Endothelial cell of hepatic sinusoid (primary cell): ENCODE measurements around the gene ADAP1.
"Not testable (repeated sequence)": the region's sequence is repeated elsewhere in the genome, so short reads cannot be mapped to it uniquely, and the experiment has no call there.

Experiments used
- in situ Hi-C: cut with HindIII; loops from 2 replicates; pipeline ENCODE4 v1.10.0; 2017; ENCODE audit warnings: low sequenced_read_pairs

Gene ADAP1

DNA sequence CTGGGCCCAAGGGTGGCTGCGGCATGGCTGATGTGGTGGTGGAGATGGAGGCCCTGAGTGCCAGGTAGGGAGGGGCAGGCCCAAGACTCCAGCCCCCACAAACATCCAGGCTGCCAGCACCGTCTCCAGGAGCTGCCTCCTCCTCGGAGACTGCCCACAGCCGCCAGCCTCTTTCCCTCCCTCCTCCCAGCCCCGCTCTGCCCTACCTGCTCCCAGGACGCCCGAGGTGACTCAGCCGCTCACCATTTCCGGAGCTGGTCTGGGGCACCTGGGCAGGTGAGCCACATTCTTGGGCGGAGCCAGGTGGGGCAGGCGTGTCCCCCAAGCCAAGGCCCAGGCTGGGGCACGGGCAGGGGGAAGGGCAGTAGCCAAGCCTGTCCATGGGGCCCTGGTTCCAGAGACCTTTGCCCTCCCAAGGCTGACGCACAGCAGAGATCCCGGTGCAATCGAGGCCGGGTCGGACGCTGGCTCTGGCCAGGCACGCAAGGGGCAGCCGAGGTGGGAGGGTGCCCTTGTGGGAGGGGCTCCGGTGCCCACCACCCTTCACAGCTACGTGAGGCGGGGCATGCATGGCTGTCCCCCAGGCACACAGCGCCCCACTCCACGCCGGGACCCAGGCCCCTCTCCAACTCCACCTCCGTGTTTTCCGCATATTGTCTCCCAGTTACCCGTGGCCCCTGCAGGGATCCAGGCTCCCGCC, 8.8 kb downstream of the ADAP1 start:
- in situ Hi-C loops, result no loop called here

DNA sequence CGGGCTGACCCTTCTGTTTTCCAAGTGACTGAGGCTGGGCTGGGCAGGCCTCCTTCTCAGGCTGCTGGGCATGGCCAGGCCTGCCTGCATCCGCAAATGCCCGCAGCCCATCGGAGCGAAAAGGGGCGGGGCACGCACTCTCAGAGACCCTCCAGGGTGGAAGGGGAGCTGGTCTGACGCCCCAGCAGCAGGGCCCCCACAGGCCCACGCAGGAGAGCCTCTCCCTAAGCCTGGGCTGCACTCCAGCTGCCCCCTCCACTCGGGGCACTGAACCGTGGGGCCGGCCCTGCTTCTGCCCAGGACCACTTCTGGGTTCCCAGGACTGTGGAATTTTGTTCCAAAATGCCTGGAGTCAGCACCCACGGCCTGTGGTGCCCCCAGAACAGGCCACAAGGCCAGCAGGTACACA, 9.3 kb downstream of the ADAP1 start:
- in situ Hi-C loops, result no loop called here

DNA sequence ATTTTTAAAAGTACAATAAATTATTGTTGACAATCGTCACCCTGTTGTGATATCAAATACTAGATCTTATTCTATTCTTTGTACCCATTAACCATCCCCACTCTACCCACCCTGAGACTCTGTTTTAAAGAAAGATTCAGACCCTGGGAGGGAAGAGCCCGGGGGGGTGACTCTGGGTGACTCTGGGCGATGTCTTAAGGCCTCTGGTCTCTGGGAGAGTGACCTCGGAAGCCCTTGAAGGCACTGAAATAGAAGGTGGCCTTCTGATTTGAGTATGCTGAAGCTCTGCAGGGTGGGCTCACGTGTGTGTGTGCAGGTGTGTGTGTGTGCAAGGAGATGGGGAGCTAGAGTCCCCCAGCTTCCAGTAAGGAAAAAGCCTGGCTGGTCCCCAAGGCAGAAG, 9.7 kb downstream of the ADAP1 start:
- in situ Hi-C loops, result no loop called here

DNA sequence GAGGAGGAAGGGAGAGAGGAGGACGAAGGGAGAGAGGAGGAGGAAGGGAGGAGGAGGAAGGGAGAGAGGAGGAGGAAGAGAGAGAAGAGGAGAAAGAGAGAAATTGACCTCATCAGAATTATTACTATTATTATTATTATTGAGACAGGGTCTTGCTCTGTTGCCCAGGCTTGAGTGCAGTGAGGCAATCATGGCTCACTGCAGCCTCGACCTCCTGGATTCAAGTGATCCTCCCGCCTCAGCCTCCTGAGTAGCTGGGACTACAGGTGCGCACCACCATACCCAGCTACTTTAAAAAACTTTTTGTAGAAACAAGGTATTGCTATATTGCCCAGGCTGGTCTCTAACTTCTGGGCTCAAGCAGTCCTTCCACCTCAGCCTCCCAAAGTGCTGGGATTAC, 10.7 kb downstream of the ADAP1 start:
- in situ Hi-C loops, result not testable (repeated sequence)

DNA sequence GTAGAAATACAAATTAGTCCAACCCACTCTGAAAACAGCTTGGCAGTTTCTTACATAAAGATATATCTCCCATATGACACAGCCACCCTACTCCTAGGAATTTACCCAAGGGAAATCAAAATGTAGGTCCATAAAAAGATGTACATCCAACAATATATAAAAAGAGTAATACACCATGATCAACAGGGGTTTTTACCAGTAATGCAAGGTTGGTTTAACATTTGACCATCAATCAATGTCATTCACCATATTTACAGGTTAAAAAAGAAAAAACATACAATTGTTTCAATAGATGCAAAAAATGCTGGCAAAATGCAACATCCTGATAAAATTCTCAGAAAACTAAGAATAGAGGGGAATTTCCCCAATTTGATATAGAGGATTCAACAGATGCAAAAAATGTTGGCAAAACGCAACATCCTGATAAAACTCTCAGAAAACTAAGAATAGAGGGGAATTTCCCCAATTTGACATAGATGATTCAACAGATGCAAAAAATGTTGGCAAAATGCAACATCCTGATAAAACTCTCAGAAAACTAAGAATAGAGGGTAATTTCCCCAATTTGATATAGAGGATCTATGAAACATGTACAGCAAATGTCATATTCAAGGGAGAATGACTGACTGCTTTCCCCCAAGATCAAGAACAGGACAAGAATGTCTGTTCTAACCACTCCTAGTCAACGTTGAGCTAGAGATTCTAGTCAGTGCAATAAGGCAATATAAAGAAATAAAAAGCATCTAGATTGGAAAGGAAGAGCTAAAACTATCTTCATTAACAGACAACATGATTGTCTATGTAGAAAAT, 13.7 kb downstream of the ADAP1 start:
- in situ Hi-C loops, result no loop called here

- in situ Hi-C loops, result no loop called here
Measured at GRCh38 chr7:939843-940242, 14.6 kb downstream of the ADAP1 start.

DNA sequence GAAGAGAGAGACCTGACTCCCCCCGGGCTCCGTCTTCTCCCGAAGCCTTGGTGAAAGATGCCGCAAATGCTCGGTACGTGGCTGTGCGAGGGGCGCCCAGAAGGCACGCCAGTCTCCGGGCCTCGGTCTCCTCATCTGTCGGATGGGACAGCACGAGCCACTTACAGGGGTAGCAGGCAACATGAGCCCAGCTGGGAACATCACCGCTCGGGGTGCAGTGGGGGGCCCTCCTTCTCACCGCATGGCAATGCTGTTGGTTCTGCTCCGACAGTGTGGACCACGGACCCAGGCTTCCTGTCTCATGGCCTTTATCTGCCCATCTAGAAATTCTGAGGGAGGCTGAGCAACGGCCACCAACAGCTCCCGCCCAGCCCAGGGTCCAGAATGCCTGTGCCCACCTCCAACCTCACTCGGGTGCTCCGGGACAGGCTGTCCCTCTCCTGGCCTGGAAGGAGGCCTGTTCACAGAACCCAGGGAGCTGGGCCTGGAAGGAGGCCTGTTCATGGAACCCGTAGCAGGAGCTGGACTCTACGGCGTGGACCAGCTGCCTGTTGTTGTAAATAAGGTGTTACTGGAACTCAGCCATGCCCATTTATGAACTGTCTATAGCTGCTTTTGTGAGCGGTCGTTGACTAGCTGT, 15.8 kb downstream of the ADAP1 start:
- in situ Hi-C loops, result no loop called here

GRCh38 chr7:937856-938484, 16.5 kb downstream of the ADAP1 start:
- in situ Hi-C loops, result no loop called here

DNA sequence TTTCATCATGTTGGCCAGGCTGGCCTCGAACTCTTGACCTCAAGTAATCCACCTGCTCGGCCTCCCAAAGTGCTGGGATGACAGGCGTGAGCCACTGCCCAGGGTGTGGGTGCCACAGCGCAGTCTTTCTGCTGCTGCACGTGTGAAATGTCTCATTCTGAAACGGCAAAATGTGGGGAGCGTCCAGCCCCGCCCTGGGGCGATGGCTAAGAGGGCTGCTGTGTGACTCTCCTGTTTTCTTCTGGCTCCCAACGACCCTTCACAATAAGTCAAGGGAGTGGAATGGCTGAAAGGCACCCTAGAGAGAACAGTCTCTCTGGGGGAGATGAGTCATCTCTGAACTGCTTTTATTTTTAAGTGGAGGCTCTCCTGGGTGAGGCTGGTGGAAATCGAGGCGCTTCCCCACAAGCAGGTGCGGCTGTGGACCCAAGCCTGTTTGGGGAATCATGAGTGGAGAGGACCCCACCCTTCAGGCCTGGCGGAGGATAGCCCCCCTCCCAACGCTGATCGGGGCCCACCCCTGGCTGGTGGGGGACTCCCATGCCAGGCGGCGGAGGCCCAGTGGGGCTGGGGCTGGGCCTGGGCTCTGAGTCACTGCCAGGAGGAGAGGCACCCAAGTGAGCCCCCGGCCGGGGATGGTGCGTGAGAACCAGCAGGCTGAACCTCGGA, 18.0 kb downstream of the ADAP1 start:
- in situ Hi-C loops, result no loop called here

- in situ Hi-C loops, result no loop called here
Measured at GRCh38 chr7:935874-936385, 18.6 kb downstream of the ADAP1 start.

DNA sequence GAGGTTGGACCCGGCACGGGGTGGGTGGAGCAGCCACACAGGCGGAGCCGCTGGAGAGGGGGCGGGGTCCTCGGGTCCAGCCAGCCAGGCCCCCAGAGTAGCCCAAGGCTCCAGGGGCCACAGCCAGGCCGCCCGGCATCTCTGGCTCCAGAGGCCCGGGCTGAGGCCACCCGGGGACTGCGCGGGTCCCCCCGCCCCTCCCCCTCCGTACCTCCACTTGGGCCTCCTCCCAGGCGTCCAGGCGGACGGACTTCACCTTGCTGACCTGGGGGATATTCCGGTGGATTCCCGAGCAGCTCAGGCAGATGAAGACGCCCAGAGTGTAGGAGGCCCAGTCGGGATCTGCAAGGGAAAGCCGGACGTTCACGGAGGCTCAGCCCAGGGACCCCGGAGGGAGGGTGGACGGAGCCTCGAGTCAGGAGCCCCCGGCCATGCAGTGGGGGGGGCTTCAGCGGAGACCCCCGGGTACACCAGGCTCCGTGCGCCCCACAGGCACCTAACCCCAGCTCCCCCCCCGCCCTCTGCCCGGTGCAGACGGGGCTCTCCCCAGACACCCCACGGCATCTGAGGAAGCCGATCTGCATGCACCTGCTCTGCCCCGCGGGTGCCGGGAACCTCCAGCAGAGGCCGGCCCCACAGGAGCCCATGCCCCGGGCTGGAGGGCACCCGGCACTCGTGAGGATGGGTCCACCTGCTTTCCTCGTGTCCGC, 19.2 kb downstream of the ADAP1 start:
- in situ Hi-C loops, result no loop called here

DNA sequence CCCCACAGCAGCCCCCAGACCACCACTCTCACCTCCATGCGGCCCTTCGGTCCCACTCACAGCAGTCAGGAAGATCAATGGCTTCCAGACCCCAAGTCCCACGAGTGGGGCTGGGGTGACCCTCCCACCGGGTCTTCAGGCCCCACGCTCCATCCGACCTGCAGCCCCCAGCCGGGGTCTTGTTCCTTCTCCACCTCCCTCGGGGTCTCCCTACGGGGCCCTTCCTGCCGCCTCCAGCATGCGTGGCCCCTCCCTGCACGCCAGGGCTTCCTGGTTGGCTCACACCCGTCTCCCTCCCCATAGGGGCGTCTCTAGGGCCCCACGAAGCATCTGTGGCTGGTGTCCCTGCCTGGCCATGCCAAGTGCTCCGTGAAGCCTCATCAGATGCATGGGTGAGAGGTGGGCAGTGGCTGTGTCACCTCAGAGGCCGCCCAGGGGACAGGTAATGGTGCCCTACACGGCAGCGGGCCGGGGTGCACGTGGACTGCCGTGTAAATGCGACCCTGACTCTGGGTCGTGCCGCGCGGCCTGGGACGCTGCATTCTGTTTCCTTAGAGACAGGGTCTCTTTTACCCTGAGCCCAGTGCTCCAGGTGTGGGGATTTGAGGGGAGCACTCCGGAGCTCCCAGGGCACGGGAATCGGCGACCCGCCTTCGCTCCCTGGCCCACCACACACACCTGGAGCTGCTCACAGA, 19.9 kb downstream of the ADAP1 start:
- in situ Hi-C loops, result no loop called here

GRCh38 chr7:932651-932975, 21.9 kb downstream of the ADAP1 start:
- in situ Hi-C loops, result no loop called here

GRCh38 chr7:931871-932650, 22.4 kb downstream of the ADAP1 start:
- in situ Hi-C loops, result no loop called here

DNA sequence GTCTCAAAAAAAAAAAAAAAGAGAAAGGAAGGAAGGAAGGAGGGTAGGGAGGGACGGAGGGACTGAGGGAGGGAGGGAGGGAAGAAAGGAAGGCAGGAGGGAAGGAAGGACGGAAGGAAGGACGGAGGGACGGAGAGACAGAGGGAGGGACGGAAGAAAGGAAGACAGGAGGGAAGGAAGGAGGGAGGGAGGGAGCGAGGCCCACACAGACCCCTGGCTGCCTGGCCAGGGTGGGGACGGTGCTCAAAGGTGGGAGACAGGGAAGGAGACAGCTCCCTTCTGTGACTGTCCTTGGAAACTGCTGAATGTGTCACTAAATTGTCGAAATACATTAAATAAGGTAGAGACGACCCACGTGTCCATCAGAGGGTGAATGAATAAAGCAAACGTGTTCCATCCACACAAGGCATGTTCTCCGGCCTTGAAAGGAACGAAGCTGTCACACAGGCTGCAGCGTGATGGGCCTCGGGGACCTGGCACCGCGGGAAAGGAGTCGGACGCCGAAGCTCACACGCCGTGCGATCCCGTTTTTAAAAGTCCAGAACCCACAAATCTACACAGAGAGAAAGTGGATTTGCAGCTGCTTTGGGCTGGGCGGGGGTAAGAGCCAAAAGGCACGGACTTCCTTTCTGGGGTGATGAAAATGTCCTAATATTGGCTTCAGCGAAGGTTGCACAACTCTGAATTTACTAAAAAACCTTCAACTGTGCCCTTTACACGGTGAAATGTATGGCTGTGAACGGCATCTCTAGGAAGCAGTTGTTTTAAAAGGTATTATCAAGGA, 23.3 kb downstream of the ADAP1 start:
- in situ Hi-C loops, result no loop called here

DNA sequence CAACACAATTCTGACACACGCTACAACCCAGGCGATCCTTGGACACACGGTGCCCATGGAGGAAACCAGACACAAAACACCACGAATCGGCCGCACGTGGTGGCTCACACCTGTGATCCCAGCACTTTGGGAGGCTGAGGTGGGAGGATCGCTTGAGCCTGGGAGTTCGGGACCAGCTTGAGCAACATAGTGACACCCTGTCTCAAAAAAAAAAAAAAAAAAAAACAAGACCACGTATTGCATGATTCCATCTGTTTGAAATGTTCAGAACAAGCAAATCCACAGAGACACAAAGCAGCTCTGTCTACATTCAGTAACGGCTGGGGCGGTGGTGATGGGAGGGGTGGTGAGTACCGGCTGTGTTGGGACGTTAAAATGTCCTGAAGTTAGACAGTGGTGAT, 25.2 kb downstream of the ADAP1 start:
- in situ Hi-C loops, result no loop called here

DNA sequence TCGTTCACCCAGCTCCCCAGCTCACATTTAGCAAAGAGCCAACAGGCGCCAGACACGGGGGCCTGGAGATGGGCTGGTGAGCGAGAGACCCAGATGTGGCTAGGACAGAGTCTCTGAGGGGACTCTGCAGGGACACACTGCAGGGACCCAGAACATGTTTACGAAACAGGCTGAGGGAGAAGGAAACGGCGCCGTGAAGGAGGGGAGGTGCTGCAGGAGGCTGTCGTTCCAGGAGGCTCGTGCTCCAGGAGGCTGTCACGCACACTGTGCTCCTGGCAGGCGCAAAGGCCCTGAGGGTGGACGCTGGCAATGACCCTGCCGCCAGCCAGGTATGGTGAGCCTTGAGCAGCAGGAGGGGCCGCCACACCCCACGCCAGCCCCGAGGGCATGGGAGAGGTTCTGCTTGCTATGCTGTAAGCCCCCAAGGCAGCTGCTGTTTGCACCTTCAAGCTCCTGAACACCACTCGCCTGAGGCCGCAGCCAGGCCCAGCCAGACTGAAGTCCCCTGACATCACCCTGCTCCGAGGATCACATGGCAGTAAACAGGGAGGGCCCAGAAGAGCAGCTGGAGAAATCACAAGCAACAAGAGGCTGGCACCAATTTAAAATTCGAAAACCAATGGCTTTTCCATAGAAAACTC, 27.3 kb downstream of the ADAP1 start:
- in situ Hi-C loops, result no loop called here
